Nephron (organoid): ENCODE results near the gene FNDC3B.
A peak's percentile ranks its signal among the peaks of the same experiment; 100 is the strongest.

ENCODE experiments used
- H3K27ac Mint-ChIP-seq, 3 experiments: 2 replicates each; pipeline ENCODE4 v1.8.0; 2020; ENCODE audit warnings: mixed read lengths in 3 of 3, mild to moderate bottlenecking in 2 of 3, moderate library complexity in 1 of 3
- H3K27me3 Mint-ChIP-seq: 2 replicates; pipeline ENCODE4 v1.8.0; 2021; ENCODE audit warnings: low read depth, mild to moderate bottlenecking, moderate library complexity, mixed read lengths
- H3K36me3 Mint-ChIP-seq: 2 replicates; pipeline ENCODE4 v1.8.0; 2020; ENCODE audit warnings: low read depth, mixed read lengths
- H3K4me1 Mint-ChIP-seq: 2 replicates; pipeline ENCODE4 v1.8.0; 2020; ENCODE audit warnings: mixed read lengths
- H3K4me3 Mint-ChIP-seq, 3 experiments: 2 replicates each; pipeline ENCODE4 v1.8.0; 2020; ENCODE audit warnings: mild to moderate bottlenecking in 3 of 3, mixed read lengths in 3 of 3, moderate library complexity in 2 of 3
- H3K9me3 Mint-ChIP-seq: 2 replicates; pipeline ENCODE4 v1.8.0; 2020; ENCODE audit warnings: mixed read lengths
- TF ChIP-seq, protein P1 (sequence below), 3 experiments: fragments of 200-600 bp; sonication (generic); IDR thresholded peaks; one replicate each; pipeline ENCODE4 v1.5.0; 2021; ENCODE audit warnings: antibody characterized with exemption in 3 of 3; ENCODE audit not compliant: unreplicated experiment in 3 of 3

FNDC3B gene

DNA sequence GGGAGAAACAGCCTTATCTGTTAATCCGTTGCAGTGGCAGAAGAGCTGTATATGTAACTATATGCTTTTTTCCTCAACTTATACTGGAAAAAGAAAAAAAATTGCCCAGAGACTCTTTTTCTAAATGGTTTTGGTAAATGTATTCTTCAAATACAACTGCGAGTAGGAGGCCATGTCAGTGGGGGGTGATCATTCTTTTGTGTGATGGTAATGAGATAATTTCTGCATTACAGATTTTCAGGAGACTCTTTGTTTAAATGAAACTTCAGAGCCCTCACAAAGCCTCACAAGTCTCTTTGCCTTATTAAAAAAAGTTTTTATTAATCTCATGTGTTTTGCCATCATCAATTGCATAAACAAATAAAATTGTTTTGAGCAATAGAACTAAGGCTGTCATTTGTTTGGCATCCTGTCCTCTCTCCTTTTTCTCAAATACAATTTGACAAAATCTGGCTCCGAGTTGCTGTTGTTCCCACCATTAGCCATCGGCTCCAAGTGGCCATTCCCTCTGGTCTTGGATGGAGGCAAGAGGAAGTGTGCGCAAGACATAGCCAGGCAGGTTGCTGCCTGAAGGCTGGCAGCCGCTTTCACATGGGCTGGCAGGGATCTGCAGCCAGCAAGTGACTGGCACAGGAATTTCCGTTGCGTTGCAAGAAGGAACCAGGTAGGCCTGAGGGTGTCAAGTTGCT lies 116.7 kb downstream of the FNDC3B start:
- Mint-ChIP-seq H3K9me3 (no peaks in the 10 kb centered on the region), H3K4me1 (peaks cover 72% of the 10 kb centered on the region), H3K36me3 (no peaks in the 10 kb centered on the region), H3K27me3 (no peaks in the 10 kb centered on the region), H3K27ac (peak overlapping the region; percentile 65 to 97 (median 95)), H3K4me3 (no peak overlapping the region)
- TF ChIP-seq, protein P1, sequence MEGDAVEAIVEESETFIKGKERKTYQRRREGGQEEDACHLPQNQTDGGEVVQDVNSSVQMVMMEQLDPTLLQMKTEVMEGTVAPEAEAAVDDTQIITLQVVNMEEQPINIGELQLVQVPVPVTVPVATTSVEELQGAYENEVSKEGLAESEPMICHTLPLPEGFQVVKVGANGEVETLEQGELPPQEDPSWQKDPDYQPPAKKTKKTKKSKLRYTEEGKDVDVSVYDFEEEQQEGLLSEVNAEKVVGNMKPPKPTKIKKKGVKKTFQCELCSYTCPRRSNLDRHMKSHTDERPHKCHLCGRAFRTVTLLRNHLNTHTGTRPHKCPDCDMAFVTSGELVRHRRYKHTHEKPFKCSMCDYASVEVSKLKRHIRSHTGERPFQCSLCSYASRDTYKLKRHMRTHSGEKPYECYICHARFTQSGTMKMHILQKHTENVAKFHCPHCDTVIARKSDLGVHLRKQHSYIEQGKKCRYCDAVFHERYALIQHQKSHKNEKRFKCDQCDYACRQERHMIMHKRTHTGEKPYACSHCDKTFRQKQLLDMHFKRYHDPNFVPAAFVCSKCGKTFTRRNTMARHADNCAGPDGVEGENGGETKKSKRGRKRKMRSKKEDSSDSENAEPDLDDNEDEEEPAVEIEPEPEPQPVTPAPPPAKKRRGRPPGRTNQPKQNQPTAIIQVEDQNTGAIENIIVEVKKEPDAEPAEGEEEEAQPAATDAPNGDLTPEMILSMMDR (IDR thresholded peaks at IDR 0.05; ENCODE audit: unreplicated experiment in 3 of 3) = no peak

DNA sequence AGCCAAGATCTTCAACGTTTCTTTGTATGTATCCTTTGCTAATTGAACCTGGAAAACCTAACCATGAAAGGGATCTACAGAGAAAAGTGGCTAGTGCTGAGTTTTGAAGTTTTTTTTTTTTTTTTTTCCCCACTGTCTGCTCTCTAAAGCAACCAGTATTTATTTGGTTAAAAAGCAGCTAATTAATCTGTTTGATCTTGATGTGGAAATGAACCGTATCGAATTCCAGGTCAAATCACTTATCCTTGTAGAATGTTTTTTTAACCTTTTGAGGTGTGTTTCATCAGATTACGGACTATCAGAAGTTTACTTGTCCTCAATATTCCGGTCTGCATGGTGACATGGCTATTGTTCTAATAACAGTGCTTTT lies 117.2 kb downstream of the FNDC3B start:
- Mint-ChIP-seq H3K4me1 (peaks cover 66% of the 10 kb centered on the region), H3K36me3 (no peaks in the 10 kb centered on the region), H3K27ac (peak overlapping the region; percentile 65 to 97 (median 86)), H3K9me3 (no peaks in the 10 kb centered on the region), H3K27me3 (no peaks in the 10 kb centered on the region), H3K4me3 (no peak overlapping the region)
- TF ChIP-seq, protein P1 (IDR thresholded peaks at IDR 0.05; ENCODE audit: unreplicated experiment in 3 of 3) = no peak

DNA sequence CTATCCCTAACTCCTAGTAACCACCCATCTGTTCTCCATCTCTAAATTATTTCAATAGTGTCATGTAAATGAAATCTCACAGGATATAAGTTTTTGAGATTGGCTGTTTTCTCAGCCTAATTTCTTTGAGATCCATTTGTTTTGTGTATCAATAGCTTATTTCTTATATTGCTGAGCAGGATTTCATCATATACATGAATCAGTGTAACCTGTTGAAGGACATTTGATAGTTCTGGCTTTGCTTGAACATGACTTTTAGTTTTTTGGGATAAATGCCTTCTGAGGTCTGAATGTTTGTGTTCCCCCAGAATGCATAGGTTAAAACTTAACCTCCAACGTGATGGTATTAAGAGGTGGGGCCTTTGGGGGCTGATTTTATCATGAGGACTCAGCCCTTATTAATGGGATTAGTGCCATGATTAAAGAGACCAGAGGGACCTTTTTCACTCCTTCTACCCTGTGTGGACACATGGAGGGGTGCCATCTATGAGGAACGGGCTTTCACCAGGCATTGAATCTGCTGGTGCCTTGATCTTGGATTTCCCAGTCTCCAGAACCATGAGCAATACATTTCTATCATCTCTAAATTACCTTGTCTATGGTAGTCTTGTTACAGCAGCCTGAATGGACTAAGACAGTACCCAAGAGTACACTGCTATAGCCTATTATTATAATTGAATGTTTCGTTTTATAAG lies 118.3 kb downstream of the FNDC3B start:
- Mint-ChIP-seq H3K4me1 (peaks cover 55% of the 10 kb centered on the region), H3K27me3 (no peaks in the 10 kb centered on the region), H3K4me3 (no peak overlapping the region), H3K27ac (peak overlapping the region in 2 of 3 experiments; percentile 17 to 71), H3K36me3 (peaks cover 4% of the 10 kb centered on the region), H3K9me3 (no peaks in the 10 kb centered on the region)
- TF ChIP-seq, protein P1 (IDR thresholded peaks at IDR 0.05; ENCODE audit: unreplicated experiment in 3 of 3) = no peak

DNA sequence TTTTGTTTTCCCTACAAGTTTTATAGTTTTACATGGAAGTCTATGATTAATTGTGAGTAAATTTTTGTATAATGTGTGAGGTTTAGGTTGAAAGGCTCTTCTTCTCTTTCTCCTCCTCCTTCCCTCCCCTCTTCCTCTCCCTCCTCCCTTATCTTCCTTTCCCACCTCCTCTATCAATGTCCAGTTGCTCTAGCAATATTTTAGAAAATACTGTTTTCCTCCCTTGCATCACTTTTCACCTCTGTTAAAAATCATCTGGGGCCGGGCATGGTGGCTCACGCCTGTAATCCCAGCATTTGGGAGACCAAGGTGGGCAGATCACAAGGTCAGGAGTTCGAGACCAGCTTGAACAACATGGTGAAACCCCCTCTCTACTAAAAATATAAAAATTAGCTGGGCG lies 119.4 kb downstream of the FNDC3B start:
- TF ChIP-seq, protein P1 (IDR thresholded peaks at IDR 0.05; ENCODE audit: unreplicated experiment in 3 of 3) = no peak
- no peaks in the 10 kb centered on the region for H3K27me3 Mint-ChIP-seq
- H3K9me3 Mint-ChIP-seq = no peaks in the 10 kb centered on the region
- H3K36me3 Mint-ChIP-seq = peaks cover 4% of the 10 kb centered on the region
- H3K4me3 Mint-ChIP-seq = no peak overlapping the region
- peaks cover 45% of the 10 kb centered on the region for H3K4me1 Mint-ChIP-seq
- peak overlapping the region in 2 of 3 experiments; percentile 7 to 17 for H3K27ac Mint-ChIP-seq

DNA sequence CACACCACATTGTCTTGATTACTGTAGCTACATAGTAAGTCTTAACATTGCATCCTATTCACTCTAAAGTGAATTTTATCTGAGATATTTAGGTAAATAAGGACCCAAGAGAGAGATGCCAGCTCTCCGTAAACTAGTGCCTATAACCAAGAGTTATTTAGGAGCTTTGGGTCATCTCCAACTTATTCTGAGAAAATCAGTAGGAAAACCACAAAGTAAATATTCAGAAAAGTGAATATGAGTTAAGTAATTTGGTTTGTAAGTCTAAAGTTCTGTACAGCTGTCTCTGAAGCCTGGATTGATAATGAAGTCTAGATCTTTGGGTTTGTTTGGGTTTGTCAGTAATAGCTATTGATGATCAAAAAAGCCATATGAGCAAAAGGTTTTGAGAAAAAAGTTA lies 120.0 kb downstream of the FNDC3B start:
- Mint-ChIP-seq H3K9me3 (no peaks in the 10 kb centered on the region), H3K27ac (peak overlapping the region; percentile 46 to 75 (median 49)), H3K36me3 (peaks cover 4% of the 10 kb centered on the region), H3K27me3 (no peaks in the 10 kb centered on the region), H3K4me3 (no peak overlapping the region), H3K4me1 (peaks cover 42% of the 10 kb centered on the region)
- TF ChIP-seq, protein P1 (IDR thresholded peaks at IDR 0.05; ENCODE audit: unreplicated experiment in 3 of 3) = no peak
